Mesothelial cell of epicardium (in vitro differentiated cells): ENCODE measurements around the gene HSD17B4. TPM values are rescaled to one million over a fixed set of nuclear protein-coding genes. Genes with fewer than 3 reads are reported as not detected.
"Not testable (repeated sequence)": the region's sequence is repeated elsewhere in the genome, so short reads cannot be mapped to it uniquely, and the experiment has no call there.

Source experiments
- DNase-seq, 2 experiments: peaks; one replicate each; pipeline ENCODE4 v3.0.0; 2021; ENCODE audit warnings: low spot score in 2 of 2; ENCODE audit not compliant: unreplicated experiment in 2 of 2
- H3K27ac Mint-ChIP-seq: 2 replicates; pipeline ENCODE4 v1.8.0; 2021; ENCODE audit warnings: mixed read lengths
- H3K27me3 Mint-ChIP-seq: 2 replicates; pipeline ENCODE4 v1.8.0; 2021; ENCODE audit warnings: low read depth, mixed read lengths
- H3K36me3 Mint-ChIP-seq: 2 replicates; pipeline ENCODE4 v1.8.0; 2021; ENCODE audit warnings: mixed read lengths
- H3K4me1 Mint-ChIP-seq: 2 replicates; pipeline ENCODE4 v1.8.0; 2021; ENCODE audit warnings: mixed read lengths
- H3K4me3 Mint-ChIP-seq: 2 replicates; pipeline ENCODE4 v1.8.0; 2021; ENCODE audit warnings: mild to moderate bottlenecking, moderate library complexity, mixed read lengths
- H3K9me3 Mint-ChIP-seq: 2 replicates; pipeline ENCODE4 v1.8.0; 2021; ENCODE audit warnings: mixed read lengths
- CTCF ChIP-seq: fragments of 200-600 bp; sonication (generic); IDR thresholded peaks from one replicate; pipeline ENCODE4 v1.5.0; 2021; ENCODE audit warnings: antibody characterized with exemption; ENCODE audit not compliant: unreplicated experiment
- total RNA-seq: library from RNA; stranded (reverse); gene quantifications from 3 replicates; pipeline ENCODE4 v1.2.1, GENCODE V29; 2021

HSD17B4 gene
- total RNA-seq, 1 donor from 2014 or later, result 146 TPM

- H3K4me1 Mint-ChIP-seq, result no peaks in the 10 kb centered on the region
These were observed 20.9 kb downstream of the HSD17B4 start for GRCh38 chr5:119473241-119473640.

GRCh38 chr5:119476341-119476740 is 24.0 kb downstream of the HSD17B4 start:
- Mint-ChIP-seq H3K4me1 (no peaks in the 10 kb centered on the region), H3K4me3 (no peak overlapping the region), H3K27ac (no peak overlapping the region), H3K27me3 (no peaks in the 10 kb centered on the region), H3K36me3 (peaks cover 32% of the 10 kb centered on the region), H3K9me3 (no peaks in the 10 kb centered on the region)
- no peak for TF ChIP-seq CTCF
- no peak for DNase-seq

More at GRCh38 chr5:119473241-119473640, 20.9 kb downstream of the HSD17B4 start:
- no peak for DNase-seq
- H3K27ac Mint-ChIP-seq, result no peak overlapping the region
- no peak for TF ChIP-seq CTCF
- H3K9me3 Mint-ChIP-seq, result peaks cover 15% of the 10 kb centered on the region
- H3K36me3 Mint-ChIP-seq, result peaks cover 31% of the 10 kb centered on the region
- no peak overlapping the region for H3K4me3 Mint-ChIP-seq
- H3K27me3 Mint-ChIP-seq, result no peaks in the 10 kb centered on the region

- no peak for DNase-seq
- no peaks in the 10 kb centered on the region for H3K9me3 Mint-ChIP-seq
- no peaks in the 10 kb centered on the region for H3K27me3 Mint-ChIP-seq
- peaks cover 45% of the 10 kb centered on the region for H3K36me3 Mint-ChIP-seq
- H3K27ac Mint-ChIP-seq, result no peak overlapping the region
- H3K4me3 Mint-ChIP-seq, result no peak overlapping the region
- H3K4me1 Mint-ChIP-seq, result peaks cover 4% of the 10 kb centered on the region
- TF ChIP-seq CTCF, result no peak
These were observed 26.5 kb downstream of the HSD17B4 start for GRCh38 chr5:119478781-119479180.

- H3K9me3 Mint-ChIP-seq, H3K4me1 Mint-ChIP-seq, H3K27ac Mint-ChIP-seq, DNase-seq, H3K4me3 Mint-ChIP-seq, H3K27me3 Mint-ChIP-seq: not testable (repeated sequence)
- peaks cover 44% of the 10 kb centered on the region for H3K36me3 Mint-ChIP-seq
These were observed 28.3 kb downstream of the HSD17B4 start for GRCh38 chr5:119480629-119481028.

- no peak for TF ChIP-seq CTCF
- Mint-ChIP-seq H3K27ac (no peak overlapping the region), H3K36me3 (peaks cover 46% of the 10 kb centered on the region), H3K4me3 (no peak overlapping the region), H3K9me3 (no peaks in the 10 kb centered on the region), H3K27me3 (no peaks in the 10 kb centered on the region), H3K4me1 (peaks cover 4% of the 10 kb centered on the region)
- DNase-seq, result no peak
These were observed 30.9 kb downstream of the HSD17B4 start for GRCh38 chr5:119483155-119483554.

GRCh38 chr5:119484884-119485283 is 32.6 kb downstream of the HSD17B4 start:
- peaks cover 46% of the 10 kb centered on the region for H3K36me3 Mint-ChIP-seq
- H3K27ac Mint-ChIP-seq, result no peak overlapping the region
- H3K27me3 Mint-ChIP-seq, result no peaks in the 10 kb centered on the region
- no peaks in the 10 kb centered on the region for H3K9me3 Mint-ChIP-seq
- peaks cover 4% of the 10 kb centered on the region for H3K4me1 Mint-ChIP-seq
- no peak for TF ChIP-seq CTCF
- no peak overlapping the region for H3K4me3 Mint-ChIP-seq
- no peak for DNase-seq
